Gastrocnemius medialis (tissue), 4 donors: ENCODE measurements around the gene HSF2BP.

ENCODE experiments used
- CTCF ChIP-seq, 5 experiments: fragments of 450-650 bp in 3 of 5; fragments of 200-600 bp in 2 of 5; sonication (generic) in 2 of 5; IDR thresholded peaks in 4 of 5; conservative IDR thresholded peaks in 1 of 5; 1 replicate in 4 of 5; 2 replicates in 1 of 5; pipeline ENCODE4 v1.5.1; 2016 to 2019; ENCODE audit warnings: antibody characterized with exemption in 5 of 5, mild to moderate bottlenecking in 3 of 5, moderate library complexity in 3 of 5
- POLR2A ChIP-seq, 2 donors: fragments of 450-650 bp; IDR thresholded peaks; one replicate each; pipeline ENCODE4 v1.6.1; 2017; ENCODE audit warnings: antibody characterized with exemption in 2 of 2, mild to moderate bottlenecking in 2 of 2, moderate library complexity in 2 of 2

DNA sequence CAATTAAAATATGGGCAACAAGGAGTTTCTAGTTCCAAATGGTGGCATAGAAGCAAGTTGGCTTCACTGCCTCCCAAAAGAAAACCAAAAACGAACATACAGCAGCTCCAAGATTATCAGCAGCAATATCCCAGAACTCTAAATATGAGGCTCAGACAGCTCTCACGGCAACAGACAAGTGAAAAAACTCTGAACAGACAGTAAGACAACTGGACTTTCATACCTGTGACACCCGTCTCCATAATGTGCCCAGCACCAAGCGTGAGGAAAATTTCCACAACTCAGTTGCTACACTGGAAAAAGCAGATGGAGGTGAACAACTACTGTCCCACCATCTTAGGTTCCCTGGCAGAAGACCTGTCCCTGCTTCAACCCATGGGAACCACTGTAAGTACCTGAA, 39.9 kb downstream of the HSF2BP start:
- TF ChIP-seq CTCF (IDR thresholded peaks at IDR 0.05 in 4 of 5, conservative IDR thresholded peaks at IDR 0.05 in 1 of 5) = no peak
- TF ChIP-seq POLR2A (IDR thresholded peaks at IDR 0.05) = no peak
